Measurements from ENCODE around the gene PTPRK.

The PTPRK gene

GRCh38 chr6:127972815-127973214 is 547.6 kb downstream of the PTPRK start:
- TF ChIP-seq CTCF (IDR thresholded peaks at IDR 0.05; ENCODE audit: insufficient read depth, missing control alignments) = no peak
- FAIRE-seq (no peak), DNase-seq (ENCODE audit: insufficient read length, low spot score) (no peak)

- FAIRE-seq (no peak), DNase-seq (ENCODE audit: insufficient read length, low spot score) (no peak)
- TF ChIP-seq CTCF (IDR thresholded peaks at IDR 0.05; ENCODE audit: insufficient read depth, missing control alignments) = no peak
Observed at GRCh38 chr6:127971945-127972391, 548.4 kb downstream of the PTPRK start.

- FAIRE-seq (no peak), DNase-seq (ENCODE audit: insufficient read length, low spot score) (no peak)
- TF ChIP-seq CTCF (IDR thresholded peaks at IDR 0.05; ENCODE audit: insufficient read depth, missing control alignments) = no peak
Observed at GRCh38 chr6:127971386-127971785, 549.0 kb downstream of the PTPRK start.

GRCh38 chr6:127969701-127970100 is 550.7 kb downstream of the PTPRK start:
- TF ChIP-seq CTCF (IDR thresholded peaks at IDR 0.05; ENCODE audit: insufficient read depth, missing control alignments) = no peak
- DNase-seq (ENCODE audit: insufficient read length, low spot score) (no peak), FAIRE-seq (no peak)

GRCh38 chr6:127968394-127968793 is 552.0 kb downstream of the PTPRK start:
- no peak for TF ChIP-seq CTCF (IDR thresholded peaks at IDR 0.05; ENCODE audit: insufficient read depth, missing control alignments)
- DNase-seq (ENCODE audit: insufficient read length, low spot score) (no peak), FAIRE-seq (no peak)

GRCh38 chr6:127967708-127968107 is 552.7 kb downstream of the PTPRK start:
- no peak for FAIRE-seq
- DNase-seq (ENCODE audit: insufficient read length, low spot score) = no peak
- no peak for TF ChIP-seq CTCF (IDR thresholded peaks at IDR 0.05; ENCODE audit: insufficient read depth, missing control alignments)

- no peak for FAIRE-seq
- no peak for DNase-seq (ENCODE audit: insufficient read length, low spot score)
- no peak for TF ChIP-seq CTCF (IDR thresholded peaks at IDR 0.05; ENCODE audit: insufficient read depth, missing control alignments)
Observed at GRCh38 chr6:127966616-127967015, 553.8 kb downstream of the PTPRK start.
